ENCODE data around the gene CORO2B.

GRCh38 chr15:68632101-68632500 lies 53.3 kb downstream of the CORO2B start:
- TF ChIP-seq CTCF (IDR thresholded peaks at IDR 0.05) (no peak), POLR2A (IDR thresholded peaks at IDR 0.05) (no peak)

Measured in uterus (tissue), 2 donors.